AG10803 (cell line): Measurements from ENCODE around the gene SRSF2.

Experiments
- DNase-seq: peaks from one replicate; pipeline ENCODE4 v3.0.0; 2010; ENCODE audit warnings: low read depth
- H3K4me3 ChIP-seq: 2 replicates; pipeline ENCODE4 v1.5.1; 2011; ENCODE audit warnings: mild to moderate bottlenecking, low read length, control low read depth
- TF ChIP-seq, protein P1 (sequence below): conservative IDR thresholded peaks from 2 replicates; pipeline ENCODE4 v1.5.1; 2011; ENCODE audit warnings: mild to moderate bottlenecking, low read length, control low read depth, inconsistent platforms

SRSF2 gene

DNA sequence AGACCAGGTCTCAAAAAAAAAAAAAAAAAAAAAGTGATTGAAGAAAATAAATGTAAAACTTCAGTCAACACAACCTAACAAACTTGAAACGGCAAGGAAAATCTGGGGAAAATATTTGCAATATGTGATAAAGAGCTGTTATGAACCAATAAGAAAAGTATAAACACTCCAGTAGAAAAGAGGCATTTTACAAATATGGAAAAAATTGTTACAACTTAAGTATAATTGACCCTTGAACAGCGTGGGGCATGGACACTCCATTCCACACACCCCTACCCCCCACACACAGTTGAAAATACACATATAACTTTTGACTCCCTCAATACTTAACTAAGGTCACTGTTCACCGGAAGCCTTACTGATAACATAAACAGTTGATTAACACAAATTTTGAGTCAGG is 21.4 kb upstream of the SRSF2 start:
- DNase-seq, result no peak
- TF ChIP-seq, protein P1, sequence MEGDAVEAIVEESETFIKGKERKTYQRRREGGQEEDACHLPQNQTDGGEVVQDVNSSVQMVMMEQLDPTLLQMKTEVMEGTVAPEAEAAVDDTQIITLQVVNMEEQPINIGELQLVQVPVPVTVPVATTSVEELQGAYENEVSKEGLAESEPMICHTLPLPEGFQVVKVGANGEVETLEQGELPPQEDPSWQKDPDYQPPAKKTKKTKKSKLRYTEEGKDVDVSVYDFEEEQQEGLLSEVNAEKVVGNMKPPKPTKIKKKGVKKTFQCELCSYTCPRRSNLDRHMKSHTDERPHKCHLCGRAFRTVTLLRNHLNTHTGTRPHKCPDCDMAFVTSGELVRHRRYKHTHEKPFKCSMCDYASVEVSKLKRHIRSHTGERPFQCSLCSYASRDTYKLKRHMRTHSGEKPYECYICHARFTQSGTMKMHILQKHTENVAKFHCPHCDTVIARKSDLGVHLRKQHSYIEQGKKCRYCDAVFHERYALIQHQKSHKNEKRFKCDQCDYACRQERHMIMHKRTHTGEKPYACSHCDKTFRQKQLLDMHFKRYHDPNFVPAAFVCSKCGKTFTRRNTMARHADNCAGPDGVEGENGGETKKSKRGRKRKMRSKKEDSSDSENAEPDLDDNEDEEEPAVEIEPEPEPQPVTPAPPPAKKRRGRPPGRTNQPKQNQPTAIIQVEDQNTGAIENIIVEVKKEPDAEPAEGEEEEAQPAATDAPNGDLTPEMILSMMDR, result no peak
- no peak overlapping the region for H3K4me3 ChIP-seq

DNA sequence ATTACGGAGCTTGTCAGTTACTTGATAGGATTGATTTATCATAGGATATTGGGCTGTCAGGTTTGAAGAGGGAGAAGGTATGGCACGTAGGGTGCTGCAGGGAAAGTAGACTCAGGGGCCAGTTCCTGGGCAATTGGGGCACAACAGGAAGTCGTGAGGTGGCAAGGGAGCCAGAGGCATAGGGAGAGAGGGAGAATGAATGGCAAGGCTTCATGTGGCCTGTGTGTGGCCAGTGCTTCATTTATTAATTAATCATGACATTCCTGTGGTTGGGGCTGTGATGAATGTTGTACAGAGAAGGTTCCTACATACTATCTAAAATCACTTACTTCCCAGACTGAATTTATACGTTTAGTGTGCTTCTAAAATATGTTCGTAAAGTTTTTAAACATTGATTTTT is 20.1 kb upstream of the SRSF2 start:
- no peak for DNase-seq
- TF ChIP-seq, protein P1, result no peak
- no peak overlapping the region for H3K4me3 ChIP-seq

DNA sequence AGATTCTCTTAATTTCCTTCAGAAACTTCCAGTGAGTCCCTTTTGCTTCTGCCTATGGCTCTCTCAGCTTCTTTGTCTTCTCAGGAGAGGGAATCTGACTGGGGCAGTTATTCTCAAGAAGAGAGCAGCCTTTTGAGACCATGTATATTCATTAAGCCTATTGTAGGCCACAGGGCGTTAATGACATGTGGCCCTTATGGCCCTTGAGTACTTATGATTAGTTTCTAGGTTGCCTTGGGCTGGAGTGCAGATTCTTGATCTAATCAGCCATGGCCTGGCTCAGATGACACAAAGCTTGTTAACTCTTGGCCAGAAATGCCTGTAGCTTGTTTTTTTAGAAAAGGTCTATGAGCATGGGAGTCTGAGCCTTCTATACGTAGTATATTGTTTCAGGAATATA is 18.2 kb upstream of the SRSF2 start:
- H3K4me3 ChIP-seq, result no peak overlapping the region
- DNase-seq, result no peak
- TF ChIP-seq, protein P1, result no peak

DNA sequence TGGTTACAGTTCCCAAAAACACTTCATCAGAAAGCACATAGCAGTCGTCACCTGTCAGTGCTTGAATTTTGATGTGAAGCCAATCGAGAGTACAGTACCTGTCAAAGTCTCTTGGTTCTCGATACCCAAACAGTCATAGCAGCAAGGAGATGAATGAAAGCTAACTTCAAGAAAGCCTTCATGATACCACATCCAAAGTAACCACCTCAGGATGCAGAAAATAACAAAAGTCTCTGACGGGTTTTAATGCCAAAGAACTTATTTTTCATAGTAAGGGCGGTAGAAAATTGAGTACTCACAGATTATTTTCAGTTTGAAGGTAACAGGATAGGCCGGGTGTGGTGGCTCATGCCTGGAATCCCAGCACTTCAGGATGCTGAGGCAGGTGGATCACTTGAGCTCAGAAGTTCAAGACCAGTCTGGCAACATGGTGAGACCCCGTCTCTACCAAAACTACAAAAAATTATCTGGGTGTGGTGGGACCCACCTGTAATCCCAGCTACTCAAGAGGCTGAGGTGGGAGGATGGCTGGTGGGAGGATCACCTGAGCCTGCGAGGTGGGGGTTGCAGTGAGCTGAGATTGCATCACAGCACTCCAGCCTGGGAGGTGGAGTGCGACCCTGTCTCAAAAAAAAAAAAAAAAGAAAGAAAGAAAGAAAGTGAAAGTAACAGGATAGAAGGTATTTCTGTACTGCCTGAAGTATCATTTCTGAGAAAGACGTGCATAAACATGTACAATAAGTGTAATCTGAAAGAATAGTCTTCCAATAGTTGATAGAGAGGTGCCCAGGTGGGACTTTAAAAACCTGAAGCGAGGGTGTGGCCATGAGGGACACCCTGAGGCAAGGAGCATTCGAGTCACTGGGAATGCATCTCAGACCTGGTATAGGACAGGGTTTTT is 16.2 kb upstream of the SRSF2 start:
- no peak overlapping the region for H3K4me3 ChIP-seq
- TF ChIP-seq, protein P1, result no peak
- no peak for DNase-seq

DNA sequence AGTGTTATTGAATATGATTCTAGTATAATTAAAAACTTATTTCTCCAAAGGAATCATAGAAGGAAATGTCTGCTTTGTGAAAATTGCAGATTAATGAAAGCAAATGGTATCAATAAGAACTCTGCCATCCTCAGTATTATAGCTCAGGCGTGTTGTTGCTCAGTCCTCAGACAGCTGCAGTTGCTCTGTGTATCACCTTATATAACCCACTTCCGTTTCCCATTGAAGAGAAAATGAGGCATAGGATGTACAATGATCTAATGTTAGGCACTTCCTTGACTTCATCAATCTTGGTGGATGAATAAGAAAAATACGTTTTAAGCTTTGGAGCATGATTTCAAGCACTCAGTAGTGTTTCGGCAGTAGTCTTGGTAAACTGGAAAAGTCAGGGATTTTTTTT is 14.9 kb upstream of the SRSF2 start:
- no peak for DNase-seq
- TF ChIP-seq, protein P1, result no peak
- H3K4me3 ChIP-seq, result no peak overlapping the region

DNA sequence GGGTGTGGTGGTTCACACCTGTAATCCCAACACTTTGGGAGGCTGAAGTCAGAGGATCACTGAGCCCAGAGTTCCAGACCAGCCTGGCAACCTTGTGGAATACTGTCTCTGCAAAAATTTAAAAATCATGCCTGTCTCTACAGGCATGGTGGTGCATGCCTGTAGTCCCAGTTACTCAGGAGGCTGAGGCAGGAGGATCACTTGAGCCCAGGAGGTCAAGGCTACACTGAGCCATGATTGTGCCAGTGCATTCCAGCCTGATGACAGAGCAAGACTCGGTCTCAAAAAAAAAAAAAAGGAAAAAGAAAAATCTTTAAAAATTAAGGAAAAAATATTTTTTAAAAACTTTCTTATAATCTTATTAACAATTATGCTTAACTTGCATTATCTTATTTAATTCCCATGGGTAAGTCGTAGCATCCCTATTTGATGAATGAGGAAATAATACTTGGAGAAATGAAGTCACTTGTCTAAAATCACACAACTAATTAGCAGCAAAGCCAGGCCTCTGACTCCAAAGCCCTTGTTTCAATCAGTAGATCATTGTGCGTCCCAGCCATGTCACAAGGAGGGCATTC is 14.4 kb upstream of the SRSF2 start:
- TF ChIP-seq, protein P1, result no peak
- H3K4me3 ChIP-seq, result no peak overlapping the region
- no peak for DNase-seq

DNA sequence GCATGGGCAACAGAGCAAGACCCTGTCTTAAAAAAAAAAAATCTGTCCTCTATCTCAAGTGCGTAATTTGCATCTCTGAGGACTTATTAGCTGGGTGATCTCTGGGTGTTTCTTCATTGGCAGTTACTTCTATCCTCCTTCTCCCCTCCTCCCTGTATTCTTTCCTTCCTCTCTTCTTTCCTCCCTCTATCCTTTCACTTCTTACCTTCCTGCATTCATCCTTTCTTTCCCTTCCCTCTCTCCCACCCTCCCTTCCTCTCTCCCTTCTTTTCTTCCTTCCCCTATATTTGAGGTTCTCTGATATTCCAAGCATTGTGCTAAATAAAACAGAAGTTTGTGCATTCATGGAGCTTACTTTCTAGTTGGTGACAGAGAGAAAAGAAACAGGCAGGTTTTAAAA is 11.5 kb upstream of the SRSF2 start:
- no peak overlapping the region for H3K4me3 ChIP-seq
- TF ChIP-seq, protein P1, result no peak
- no peak for DNase-seq
